ENCODE results near the gene PAPLN.

PAPLN gene

GRCh38 chr14:73220061-73220460 lies 17.2 kb upstream of the PAPLN start:
- Histone ChIP-seq H4K20me1 (ENCODE audit: insufficient read depth) (no peaks in the 10 kb centered on the region), H3K4me2 (no peak overlapping the region), H3K79me2 (ENCODE audit: insufficient read depth, low read depth) (no peaks in the 10 kb centered on the region), H3K9ac (no peak overlapping the region), H3K27me3 (ENCODE audit: insufficient read depth, low read depth) (no peaks in the 10 kb centered on the region), H3K27ac (no peak overlapping the region), H2AFZ (ENCODE audit: low read depth) (no peak overlapping the region), H3K4me1 (ENCODE audit: low read depth, poor library complexity, severe bottlenecking) (peaks cover 17% of the 10 kb centered on the region), H3K4me3 (IDR thresholded peaks at IDR 0.05; ENCODE audit: insufficient read depth, low read depth, low read length) (no peak overlapping the region), H3K36me3 (ENCODE audit: insufficient read depth) (no peaks in the 10 kb centered on the region)
- TF ChIP-seq CTCF (conservative IDR thresholded peaks at IDR 0.05; ENCODE audit: low read depth, low read length), result no peak

- Histone ChIP-seq H3K27ac (no peak overlapping the region), H3K9ac (no peak overlapping the region), H3K4me1 (ENCODE audit: low read depth, poor library complexity, severe bottlenecking) (peaks cover 17% of the 10 kb centered on the region), H2AFZ (ENCODE audit: low read depth) (no peak overlapping the region), H3K4me2 (no peak overlapping the region), H3K4me3 (IDR thresholded peaks at IDR 0.05; ENCODE audit: insufficient read depth, low read depth, low read length) (no peak overlapping the region), H3K27me3 (ENCODE audit: insufficient read depth, low read depth) (no peaks in the 10 kb centered on the region), H4K20me1 (ENCODE audit: insufficient read depth) (no peaks in the 10 kb centered on the region), H3K36me3 (ENCODE audit: insufficient read depth) (no peaks in the 10 kb centered on the region), H3K79me2 (ENCODE audit: insufficient read depth, low read depth) (no peaks in the 10 kb centered on the region)
- no peak for TF ChIP-seq CTCF (conservative IDR thresholded peaks at IDR 0.05; ENCODE audit: low read depth, low read length)
Measured at GRCh38 chr14:73220634-73221033, 16.7 kb upstream of the PAPLN start.

GRCh38 chr14:73221945-73222344 lies 15.4 kb upstream of the PAPLN start:
- TF ChIP-seq CTCF (conservative IDR thresholded peaks at IDR 0.05; ENCODE audit: low read depth, low read length), result no peak
- no peak overlapping the region for H3K4me3 ChIP-seq (IDR thresholded peaks at IDR 0.05; ENCODE audit: insufficient read depth, low read depth, low read length)
- H3K79me2 ChIP-seq (ENCODE audit: insufficient read depth, low read depth), result no peaks in the 10 kb centered on the region
- H3K4me1 ChIP-seq (ENCODE audit: low read depth, poor library complexity, severe bottlenecking), result peaks cover 17% of the 10 kb centered on the region
- H3K4me2 ChIP-seq, result no peak overlapping the region
- H3K9ac ChIP-seq, result no peak overlapping the region
- H3K27me3 ChIP-seq (ENCODE audit: insufficient read depth, low read depth), result no peaks in the 10 kb centered on the region
- no peak overlapping the region for H3K27ac ChIP-seq
- H4K20me1 ChIP-seq (ENCODE audit: insufficient read depth), result no peaks in the 10 kb centered on the region
- H2AFZ ChIP-seq (ENCODE audit: low read depth), result no peak overlapping the region
- H3K36me3 ChIP-seq (ENCODE audit: insufficient read depth), result no peaks in the 10 kb centered on the region

- Histone ChIP-seq H3K27me3 (ENCODE audit: insufficient read depth, low read depth) (no peaks in the 10 kb centered on the region), H3K4me1 (ENCODE audit: low read depth, poor library complexity, severe bottlenecking) (peaks cover 17% of the 10 kb centered on the region), H3K4me2 (peak overlapping the region; percentile 12; the same call in 1 of the 2 replicates), H4K20me1 (ENCODE audit: insufficient read depth) (no peaks in the 10 kb centered on the region), H3K27ac (peak overlapping the region; percentile 36; the same call in 1 of the 2 replicates), H3K4me3 (IDR thresholded peaks at IDR 0.05; ENCODE audit: insufficient read depth, low read depth, low read length) (no peak overlapping the region), H3K9ac (no peak overlapping the region), H2AFZ (ENCODE audit: low read depth) (no peak overlapping the region), H3K79me2 (ENCODE audit: insufficient read depth, low read depth) (no peaks in the 10 kb centered on the region), H3K36me3 (ENCODE audit: insufficient read depth) (no peaks in the 10 kb centered on the region)
- TF ChIP-seq CTCF (conservative IDR thresholded peaks at IDR 0.05; ENCODE audit: low read depth, low read length), result no peak
Measured at GRCh38 chr14:73223049-73223448, 14.3 kb upstream of the PAPLN start.

Measured in KMS-11 (cell line).